Measurements from ENCODE around the gene RHBG.

Gene RHBG

DNA sequence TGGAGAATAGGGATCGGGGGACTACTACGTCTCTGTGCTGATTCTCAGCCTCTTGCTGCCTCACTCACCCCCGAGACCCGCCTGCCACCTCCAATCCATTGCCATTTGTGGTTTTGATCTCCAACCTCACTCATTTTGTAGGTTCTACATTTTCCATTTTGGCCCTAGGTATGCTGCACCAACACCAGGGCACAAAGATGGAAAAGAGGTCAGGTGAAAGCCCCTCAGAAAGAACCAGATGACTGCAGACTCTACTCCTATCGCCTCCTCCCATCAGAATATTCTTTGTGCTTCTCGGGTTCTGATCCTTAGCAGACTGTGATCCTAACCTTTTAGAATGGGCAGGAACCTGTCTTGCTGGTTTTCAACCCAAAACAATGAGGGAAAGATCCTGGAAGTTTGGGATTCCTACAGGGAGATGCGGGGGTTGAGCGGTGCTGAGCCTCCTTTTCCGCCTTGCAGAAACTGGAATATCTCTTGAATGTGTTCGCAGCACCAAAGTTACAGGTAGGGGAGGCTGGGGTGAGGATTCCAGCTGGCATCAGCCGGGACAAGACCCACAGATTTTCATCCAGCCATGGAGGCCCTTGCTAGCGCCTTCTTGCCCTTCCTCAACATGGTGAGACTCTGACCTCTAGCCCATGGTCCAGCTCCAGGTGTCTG is 53.1 kb downstream of the RHBG start:
- Histone ChIP-seq H3K4me3 (ENCODE audit: low read length) (peak overlapping the region; percentile 77), H3K36me3 (ENCODE audit: control insufficient read depth, low read depth, low read length) (no peaks in the 10 kb centered on the region), H3K27me3 (ENCODE audit: control insufficient read depth, insufficient read depth, low read length) (peaks cover 99% of the 10 kb centered on the region), H3K9ac (ENCODE audit: low read length) (peak overlapping the region; percentile 57), H3K4me1 (ENCODE audit: control insufficient read depth, low read depth, low read length) (peaks cover 21% of the 10 kb centered on the region), H3K9me3 (ENCODE audit: control insufficient read depth, low read depth, low read length) (no peaks in the 10 kb centered on the region), H3K27ac (ENCODE audit: low read length) (no peak overlapping the region)

DNA sequence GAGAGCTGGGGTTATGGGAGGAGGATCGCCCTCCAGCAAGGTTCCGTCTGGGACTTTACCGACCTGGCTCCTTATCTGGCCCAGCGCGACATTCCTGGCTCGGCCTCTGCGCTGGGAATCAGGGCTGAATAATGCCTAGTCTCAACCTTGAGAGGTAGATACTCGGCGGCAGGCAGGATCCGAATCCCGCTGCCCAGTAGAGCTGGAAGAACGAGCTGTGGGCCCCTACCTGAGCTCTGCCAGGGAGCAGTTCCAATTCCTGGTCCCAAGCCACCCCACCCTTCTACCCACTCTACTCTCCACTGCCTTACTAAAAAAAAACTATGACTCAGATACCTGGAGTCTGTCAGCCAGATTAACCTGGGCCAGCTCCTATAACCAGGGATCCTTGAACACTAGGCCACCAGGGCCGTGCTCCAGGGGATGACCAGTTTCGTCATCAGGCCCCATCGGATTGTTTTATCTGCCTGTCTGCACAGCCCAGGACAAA is 53.6 kb downstream of the RHBG start:
- peak overlapping the region; percentile 77 for H3K4me3 ChIP-seq (ENCODE audit: low read length)
- H3K27me3 ChIP-seq (ENCODE audit: control insufficient read depth, insufficient read depth, low read length), result peaks cover 99% of the 10 kb centered on the region
- no peak overlapping the region for H3K9ac ChIP-seq (ENCODE audit: low read length)
- H3K4me1 ChIP-seq (ENCODE audit: control insufficient read depth, low read depth, low read length), result peaks cover 21% of the 10 kb centered on the region
- no peaks in the 10 kb centered on the region for H3K36me3 ChIP-seq (ENCODE audit: control insufficient read depth, low read depth, low read length)
- no peaks in the 10 kb centered on the region for H3K9me3 ChIP-seq (ENCODE audit: control insufficient read depth, low read depth, low read length)
- H3K27ac ChIP-seq (ENCODE audit: low read length), result no peak overlapping the region

DNA sequence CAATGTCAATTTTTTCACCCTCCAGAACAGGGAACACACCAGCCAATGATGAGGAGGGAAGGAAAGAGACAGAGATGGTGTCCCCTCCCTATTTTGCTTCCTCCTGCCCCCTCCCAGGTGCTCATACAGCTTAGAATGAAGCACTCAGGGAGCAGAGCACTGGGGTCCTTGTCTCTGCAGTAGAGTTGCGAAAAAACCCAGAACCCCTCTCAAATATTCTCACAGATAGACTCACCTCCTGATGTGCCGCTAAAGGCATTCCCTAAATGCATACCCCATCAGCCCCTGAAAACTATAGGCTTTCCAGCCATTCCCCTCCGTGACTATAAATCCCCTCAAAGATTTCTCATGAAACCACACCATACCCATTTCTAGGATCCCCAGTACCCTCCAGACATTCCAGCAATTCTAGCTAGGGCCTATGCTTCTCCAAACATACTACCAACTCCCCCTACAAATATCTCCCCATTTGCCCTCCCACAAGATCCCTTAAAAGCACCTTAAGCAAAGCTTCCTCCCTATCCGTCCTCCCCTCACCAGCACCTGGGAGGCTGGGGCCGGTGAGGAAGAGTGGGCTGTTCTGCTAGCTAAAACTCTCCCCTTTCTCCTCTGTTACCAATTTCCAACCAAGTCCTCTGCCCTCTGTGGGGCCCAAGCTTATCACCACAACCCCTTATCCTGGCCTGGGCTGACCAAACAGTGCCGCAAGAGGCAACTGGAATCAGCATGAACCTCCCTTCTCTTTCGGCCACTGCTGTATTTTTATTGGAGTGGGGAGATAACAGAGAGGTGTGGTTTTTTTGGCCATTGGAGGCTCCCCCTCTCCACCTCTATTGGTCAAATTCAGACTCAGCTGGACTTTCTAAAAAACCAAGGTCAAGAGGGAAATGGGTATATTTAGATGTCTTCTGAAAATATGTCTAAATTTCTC is 54.7 kb downstream of the RHBG start:
- Histone ChIP-seq H3K9me3 (ENCODE audit: control insufficient read depth, low read depth, low read length) (no peaks in the 10 kb centered on the region), H3K4me3 (ENCODE audit: low read length) (no peak overlapping the region), H3K36me3 (ENCODE audit: control insufficient read depth, low read depth, low read length) (no peaks in the 10 kb centered on the region), H3K27me3 (ENCODE audit: control insufficient read depth, insufficient read depth, low read length) (peaks cover 100% of the 10 kb centered on the region), H3K9ac (ENCODE audit: low read length) (no peak overlapping the region), H3K4me1 (ENCODE audit: control insufficient read depth, low read depth, low read length) (peaks cover 21% of the 10 kb centered on the region), H3K27ac (ENCODE audit: low read length) (no peak overlapping the region)

DNA sequence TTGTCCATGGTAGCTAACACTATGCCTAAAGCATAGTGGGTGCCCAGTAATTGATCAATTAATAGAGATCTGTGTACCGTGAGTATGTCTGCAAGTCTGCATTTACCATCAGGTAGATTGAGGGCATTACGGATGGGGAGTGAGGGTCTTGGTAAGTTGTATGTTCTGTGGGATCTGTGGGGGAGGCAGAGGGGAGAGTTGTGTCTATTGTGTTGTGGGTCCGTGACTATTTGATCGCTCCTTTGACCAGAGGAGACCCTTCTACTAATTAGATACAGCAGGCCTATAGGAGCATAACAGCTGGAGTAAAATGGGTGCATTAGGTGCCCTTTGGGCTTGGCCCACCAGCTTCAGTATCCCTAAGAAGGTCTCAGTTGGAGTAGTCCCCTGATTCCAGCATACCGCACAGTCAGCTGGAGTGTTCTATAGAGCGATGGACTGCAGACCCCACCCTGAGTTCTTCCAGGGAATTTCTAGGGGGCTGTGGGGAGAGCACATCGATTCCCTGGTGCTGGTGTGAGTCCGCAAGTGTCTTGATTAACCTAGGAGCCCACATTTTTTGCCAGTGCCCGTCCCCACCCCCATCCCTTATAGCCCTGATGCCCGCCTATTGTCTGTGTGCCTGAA is 55.9 kb downstream of the RHBG start:
- Histone ChIP-seq H3K27me3 (ENCODE audit: control insufficient read depth, insufficient read depth, low read length) (peaks cover 100% of the 10 kb centered on the region), H3K27ac (ENCODE audit: low read length) (no peak overlapping the region), H3K4me3 (ENCODE audit: low read length) (no peak overlapping the region), H3K9ac (ENCODE audit: low read length) (no peak overlapping the region), H3K9me3 (ENCODE audit: control insufficient read depth, low read depth, low read length) (no peaks in the 10 kb centered on the region), H3K36me3 (ENCODE audit: control insufficient read depth, low read depth, low read length) (no peaks in the 10 kb centered on the region), H3K4me1 (ENCODE audit: control insufficient read depth, low read depth, low read length) (peaks cover 25% of the 10 kb centered on the region)

DNA sequence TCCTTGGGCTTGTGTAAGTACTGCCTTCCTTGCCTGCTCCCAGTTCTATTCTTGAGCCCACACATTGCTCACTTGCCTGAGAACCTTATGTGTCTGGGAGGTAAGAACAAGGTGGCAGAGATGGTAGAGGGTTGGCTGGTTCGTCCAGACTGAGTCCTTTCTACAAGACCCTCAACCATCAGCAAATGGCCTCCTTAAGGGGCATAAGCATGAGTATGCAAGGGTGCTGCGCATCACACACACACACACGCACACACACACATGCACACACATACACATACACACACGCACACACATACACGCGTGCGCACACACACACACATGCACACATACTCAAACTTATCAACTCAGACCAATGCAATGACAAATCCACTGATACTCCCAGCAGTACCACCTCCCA is 56.9 kb downstream of the RHBG start:
- Histone ChIP-seq H3K27ac (ENCODE audit: low read length) (no peak overlapping the region), H3K4me1 (ENCODE audit: control insufficient read depth, low read depth, low read length) (peaks cover 30% of the 10 kb centered on the region), H3K27me3 (ENCODE audit: control insufficient read depth, insufficient read depth, low read length) (peaks cover 100% of the 10 kb centered on the region), H3K4me3 (ENCODE audit: low read length) (no peak overlapping the region), H3K9me3 (ENCODE audit: control insufficient read depth, low read depth, low read length) (no peaks in the 10 kb centered on the region), H3K9ac (ENCODE audit: low read length) (no peak overlapping the region), H3K36me3 (ENCODE audit: control insufficient read depth, low read depth, low read length) (no peaks in the 10 kb centered on the region)

DNA sequence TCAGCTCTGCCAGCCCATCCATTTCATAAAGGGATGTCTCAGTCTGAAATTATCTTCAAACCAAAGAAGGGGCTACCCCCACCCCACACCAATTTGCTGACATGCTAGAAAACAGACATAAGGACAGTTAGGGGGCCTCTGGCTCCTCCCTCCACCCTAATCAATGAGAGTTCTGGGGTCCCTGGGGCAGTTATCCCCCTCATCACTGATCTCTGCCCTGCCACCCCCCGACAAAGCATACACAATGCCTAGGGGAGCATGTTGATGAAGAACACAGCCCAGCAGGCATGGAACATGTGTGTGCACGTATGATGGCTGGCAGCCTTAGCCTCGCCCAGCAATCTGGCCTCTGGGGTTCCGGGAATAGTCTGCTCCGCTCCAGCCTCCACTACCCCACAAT is 58.9 kb downstream of the RHBG start:
- H3K36me3 ChIP-seq (ENCODE audit: control insufficient read depth, low read depth, low read length), result no peaks in the 10 kb centered on the region
- H3K27ac ChIP-seq (ENCODE audit: low read length), result no peak overlapping the region
- H3K9ac ChIP-seq (ENCODE audit: low read length), result no peak overlapping the region
- no peaks in the 10 kb centered on the region for H3K9me3 ChIP-seq (ENCODE audit: control insufficient read depth, low read depth, low read length)
- H3K27me3 ChIP-seq (ENCODE audit: control insufficient read depth, insufficient read depth, low read length), result peaks cover 100% of the 10 kb centered on the region
- H3K4me3 ChIP-seq (ENCODE audit: low read length), result no peak overlapping the region
- peaks cover 37% of the 10 kb centered on the region for H3K4me1 ChIP-seq (ENCODE audit: control insufficient read depth, low read depth, low read length)

DNA sequence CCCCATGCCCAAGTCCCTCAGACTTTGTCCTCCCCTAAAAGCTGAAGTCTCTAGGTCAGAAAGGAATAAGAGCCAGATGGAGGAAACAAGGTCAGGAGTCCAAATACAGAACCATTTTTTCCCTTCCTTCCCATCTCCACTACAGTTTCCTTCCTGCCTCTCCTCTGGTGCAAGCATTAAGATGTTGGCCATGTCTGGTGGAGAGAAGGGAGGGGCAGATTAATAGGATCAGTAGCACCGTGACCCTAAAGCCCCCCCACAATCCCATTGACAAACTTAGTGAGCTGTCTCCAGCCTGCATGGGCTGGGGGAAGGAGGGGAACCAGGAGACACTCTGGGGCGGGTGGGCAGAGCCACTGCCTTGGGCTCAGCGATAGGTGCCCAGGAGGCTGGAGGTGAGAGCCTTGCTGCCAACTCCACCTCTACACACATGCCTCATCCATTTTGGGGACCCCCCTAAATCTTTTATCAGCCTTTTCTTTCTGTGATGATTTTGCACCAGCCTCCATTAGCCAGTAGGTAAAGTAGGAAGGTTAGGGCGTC is 59.8 kb downstream of the RHBG start:
- Histone ChIP-seq H3K9ac (ENCODE audit: low read length) (no peak overlapping the region), H3K27me3 (ENCODE audit: control insufficient read depth, insufficient read depth, low read length) (peaks cover 100% of the 10 kb centered on the region), H3K4me3 (ENCODE audit: low read length) (no peak overlapping the region), H3K27ac (ENCODE audit: low read length) (no peak overlapping the region), H3K4me1 (ENCODE audit: control insufficient read depth, low read depth, low read length) (peaks cover 37% of the 10 kb centered on the region), H3K36me3 (ENCODE audit: control insufficient read depth, low read depth, low read length) (no peaks in the 10 kb centered on the region), H3K9me3 (ENCODE audit: control insufficient read depth, low read depth, low read length) (no peaks in the 10 kb centered on the region)

DNA sequence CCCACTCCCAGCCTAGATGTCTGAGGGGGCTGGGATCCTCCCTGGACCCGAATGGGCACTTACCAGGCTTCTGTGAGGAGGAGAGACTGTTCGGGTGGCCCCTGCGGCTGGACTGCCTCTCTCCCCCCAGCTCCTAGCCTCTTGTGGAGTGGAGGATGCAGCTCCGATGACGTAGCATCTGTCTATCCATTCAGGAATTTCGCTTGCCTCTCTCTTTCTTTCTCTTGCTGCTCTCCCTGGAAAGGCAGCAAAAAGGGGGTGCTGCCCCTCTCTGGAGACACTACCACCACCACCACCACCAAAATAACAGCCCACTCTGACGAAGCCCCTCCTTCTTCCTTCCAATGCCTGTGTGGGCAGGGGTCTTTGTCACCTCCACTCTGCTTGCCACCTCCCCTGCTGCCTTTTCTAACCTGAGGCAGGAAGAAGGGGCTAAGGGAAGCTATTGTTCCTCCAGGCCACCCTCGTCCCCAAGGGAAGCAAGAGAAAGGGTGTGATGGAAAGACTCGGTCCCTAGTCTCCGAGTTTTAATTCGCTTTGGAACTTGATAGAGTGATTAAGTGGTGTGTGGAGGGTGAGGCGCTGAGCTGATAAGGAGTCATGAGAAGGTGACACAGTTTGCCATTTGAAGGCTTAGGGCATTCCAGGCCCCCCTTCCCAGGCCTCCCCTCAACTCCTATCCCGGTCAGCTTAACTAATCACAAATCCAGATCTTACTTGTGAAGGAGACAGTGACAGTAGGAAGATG is 60.5 kb downstream of the RHBG start:
- Histone ChIP-seq H3K4me1 (ENCODE audit: control insufficient read depth, low read depth, low read length) (peaks cover 37% of the 10 kb centered on the region), H3K9me3 (ENCODE audit: control insufficient read depth, low read depth, low read length) (no peaks in the 10 kb centered on the region), H3K27me3 (ENCODE audit: control insufficient read depth, insufficient read depth, low read length) (peaks cover 100% of the 10 kb centered on the region), H3K27ac (ENCODE audit: low read length) (no peak overlapping the region), H3K9ac (ENCODE audit: low read length) (no peak overlapping the region), H3K36me3 (ENCODE audit: control insufficient read depth, low read depth, low read length) (no peaks in the 10 kb centered on the region), H3K4me3 (ENCODE audit: low read length) (peak overlapping the region; percentile 18)

DNA sequence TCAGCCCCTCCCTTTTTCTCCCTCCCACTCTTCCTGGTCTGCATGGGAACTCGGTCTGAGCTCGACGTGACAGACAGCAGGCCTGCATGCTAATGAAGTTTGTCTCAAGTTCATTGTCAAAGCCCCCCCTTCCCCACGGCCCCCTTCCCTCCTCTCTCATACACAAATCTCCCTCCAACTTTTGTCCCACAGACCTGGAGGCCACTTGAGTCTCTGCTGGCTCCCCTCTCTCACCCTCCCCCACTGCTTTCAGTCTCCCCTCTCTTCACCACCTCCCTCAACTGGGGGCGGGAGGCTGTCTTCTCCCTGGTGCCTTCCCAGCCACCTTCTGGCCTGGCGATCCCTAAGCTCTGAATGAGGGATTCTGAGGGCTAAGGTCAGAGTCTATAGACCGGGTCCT is 61.3 kb downstream of the RHBG start:
- Histone ChIP-seq H3K4me1 (ENCODE audit: control insufficient read depth, low read depth, low read length) (peaks cover 37% of the 10 kb centered on the region), H3K27me3 (ENCODE audit: control insufficient read depth, insufficient read depth, low read length) (peaks cover 100% of the 10 kb centered on the region), H3K9me3 (ENCODE audit: control insufficient read depth, low read depth, low read length) (no peaks in the 10 kb centered on the region), H3K9ac (ENCODE audit: low read length) (no peak overlapping the region), H3K36me3 (ENCODE audit: control insufficient read depth, low read depth, low read length) (no peaks in the 10 kb centered on the region), H3K4me3 (ENCODE audit: low read length) (peak overlapping the region; percentile 19), H3K27ac (ENCODE audit: low read length) (no peak overlapping the region)

DNA sequence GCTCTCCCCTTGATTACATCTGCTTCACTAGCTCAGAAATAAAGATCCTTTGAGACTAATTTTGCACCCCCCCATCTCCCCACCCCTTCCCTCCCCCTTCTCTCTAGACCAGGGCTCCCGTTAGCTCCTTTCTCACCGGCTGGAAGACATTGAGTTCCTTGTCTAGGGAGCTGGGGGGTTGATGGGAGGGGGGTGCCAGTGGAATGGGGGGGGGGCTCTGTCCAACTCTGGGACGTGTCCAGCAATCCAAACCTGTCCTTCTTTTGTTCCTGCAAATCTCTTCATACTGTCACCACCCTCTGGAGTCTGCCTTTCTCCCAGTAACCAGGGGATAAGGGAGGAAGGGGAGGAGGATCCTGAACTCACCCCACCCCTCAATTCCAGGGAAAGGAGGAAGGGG is 61.9 kb downstream of the RHBG start:
- no peak overlapping the region for H3K27ac ChIP-seq (ENCODE audit: low read length)
- no peaks in the 10 kb centered on the region for H3K9me3 ChIP-seq (ENCODE audit: control insufficient read depth, low read depth, low read length)
- H3K9ac ChIP-seq (ENCODE audit: low read length), result no peak overlapping the region
- peaks cover 100% of the 10 kb centered on the region for H3K27me3 ChIP-seq (ENCODE audit: control insufficient read depth, insufficient read depth, low read length)
- H3K36me3 ChIP-seq (ENCODE audit: control insufficient read depth, low read depth, low read length), result no peaks in the 10 kb centered on the region
- H3K4me3 ChIP-seq (ENCODE audit: low read length), result peak overlapping the region; percentile 19
- H3K4me1 ChIP-seq (ENCODE audit: control insufficient read depth, low read depth, low read length), result peaks cover 37% of the 10 kb centered on the region

DNA sequence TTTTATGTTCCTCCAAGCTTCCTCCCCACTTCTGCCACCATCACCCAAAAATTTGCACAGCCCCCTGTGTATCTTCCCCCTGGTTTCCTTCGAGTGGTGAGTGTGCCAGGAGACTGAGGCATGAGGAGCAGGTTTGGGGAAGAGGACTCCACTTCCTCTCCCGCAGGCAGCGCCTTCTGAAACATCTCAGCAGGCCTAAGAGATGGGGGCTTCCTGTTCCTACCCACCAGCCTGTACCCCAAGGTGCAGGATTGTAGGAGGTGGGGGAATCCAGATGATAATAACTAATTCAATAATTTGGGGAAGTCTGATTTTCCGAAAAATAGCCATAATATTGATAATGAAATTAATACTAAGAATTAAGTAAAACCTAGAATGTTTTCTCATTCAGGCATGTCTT is 62.4 kb downstream of the RHBG start:
- no peak overlapping the region for H3K4me3 ChIP-seq (ENCODE audit: low read length)
- H3K9ac ChIP-seq (ENCODE audit: low read length), result no peak overlapping the region
- no peak overlapping the region for H3K27ac ChIP-seq (ENCODE audit: low read length)
- H3K27me3 ChIP-seq (ENCODE audit: control insufficient read depth, insufficient read depth, low read length), result peaks cover 100% of the 10 kb centered on the region
- H3K9me3 ChIP-seq (ENCODE audit: control insufficient read depth, low read depth, low read length), result no peaks in the 10 kb centered on the region
- H3K4me1 ChIP-seq (ENCODE audit: control insufficient read depth, low read depth, low read length), result peaks cover 37% of the 10 kb centered on the region
- no peaks in the 10 kb centered on the region for H3K36me3 ChIP-seq (ENCODE audit: control insufficient read depth, low read depth, low read length)

Measured in iPS-18a (cell line).